Epithelial cell of prostate (primary cell): ENCODE results near the gene PSMD12.
"Not testable (repeated sequence)": the region's sequence is repeated elsewhere in the genome, so short reads cannot be mapped to it uniquely, and the experiment has no call there.

ENCODE experiments used
- DNase-seq: peaks from one replicate; pipeline ENCODE4 v3.0.0-alpha.2; 2011; ENCODE audit warnings: low read depth, low spot score
- H3K27ac ChIP-seq: fragments of 450-650 bp; 2 replicates; pipeline ENCODE4 v1.5.1; 2017; ENCODE audit warnings: mild to moderate bottlenecking

PSMD12 gene

GRCh38 chr17:67388986-67389385 is 22.6 kb upstream of the PSMD12 start:
- H3K27ac ChIP-seq: peak overlapping the region; percentile 78
- DNase-seq: no peak

DNA sequence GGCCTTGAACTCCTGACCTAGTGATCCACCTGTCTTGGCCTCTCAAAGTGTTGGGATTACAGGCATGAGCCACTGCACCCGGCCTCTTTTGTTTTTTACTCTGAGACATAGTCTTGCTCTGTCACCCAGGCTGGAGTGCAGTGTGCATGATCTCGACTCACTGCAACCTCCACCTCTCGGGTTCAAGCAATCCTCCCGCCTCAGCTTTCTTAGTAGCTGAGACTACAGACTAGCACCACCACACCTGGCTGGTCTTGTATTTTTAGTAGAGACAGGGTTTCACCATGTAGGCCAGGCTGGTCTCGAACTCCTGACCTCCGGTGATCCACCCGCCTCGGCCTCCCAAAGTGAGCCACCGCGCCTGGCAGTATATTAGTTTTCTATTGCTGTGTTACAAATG is 22.2 kb upstream of the PSMD12 start:
- H3K27ac ChIP-seq: peak overlapping the region; percentile 78
- DNase-seq: not testable (repeated sequence)

GRCh38 chr17:67386965-67387551 is 20.7 kb upstream of the PSMD12 start:
- no peak overlapping the region for H3K27ac ChIP-seq
- DNase-seq: no peak

- DNase-seq: no peak
- no peak overlapping the region for H3K27ac ChIP-seq
These were observed 19.0 kb upstream of the PSMD12 start for GRCh38 chr17:67385122-67385988.

DNA sequence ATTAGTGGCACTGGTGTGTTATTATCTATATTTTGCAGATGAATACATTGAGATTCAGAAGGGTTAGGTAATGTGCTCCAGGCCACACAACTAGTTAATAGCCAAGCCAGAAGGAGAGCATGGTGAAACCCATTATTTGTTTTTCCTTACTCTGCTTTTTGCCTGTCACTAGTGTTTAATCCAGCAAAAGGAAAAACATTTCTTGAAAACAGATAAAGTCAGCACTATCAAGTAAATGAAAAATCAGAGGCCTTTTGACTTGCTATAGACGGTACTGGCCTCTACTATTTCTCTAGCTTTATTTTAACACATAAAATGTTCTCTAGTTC is 15.5 kb upstream of the PSMD12 start:
- no peak overlapping the region for H3K27ac ChIP-seq
- DNase-seq: no peak

DNA sequence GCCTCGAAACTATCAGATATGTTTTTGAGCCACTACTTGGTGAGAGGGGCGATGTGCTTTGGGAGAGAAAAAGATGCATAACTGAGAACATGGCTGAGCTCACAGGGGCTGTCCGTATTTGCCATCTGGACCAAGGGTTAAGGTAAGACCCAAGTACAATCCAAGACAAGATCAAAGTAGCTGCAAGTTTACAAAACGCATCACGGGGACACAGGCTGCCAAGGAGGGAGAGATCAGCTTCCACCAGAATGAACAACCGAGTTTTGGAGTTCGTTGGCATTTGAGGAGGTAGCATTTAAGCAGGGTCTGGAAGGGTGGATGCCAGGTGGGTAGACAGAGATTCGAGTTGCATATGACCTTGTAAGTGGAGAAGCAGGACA is 12.9 kb upstream of the PSMD12 start:
- peak overlapping the region; percentile 84 for H3K27ac ChIP-seq
- DNase-seq: no peak

DNA sequence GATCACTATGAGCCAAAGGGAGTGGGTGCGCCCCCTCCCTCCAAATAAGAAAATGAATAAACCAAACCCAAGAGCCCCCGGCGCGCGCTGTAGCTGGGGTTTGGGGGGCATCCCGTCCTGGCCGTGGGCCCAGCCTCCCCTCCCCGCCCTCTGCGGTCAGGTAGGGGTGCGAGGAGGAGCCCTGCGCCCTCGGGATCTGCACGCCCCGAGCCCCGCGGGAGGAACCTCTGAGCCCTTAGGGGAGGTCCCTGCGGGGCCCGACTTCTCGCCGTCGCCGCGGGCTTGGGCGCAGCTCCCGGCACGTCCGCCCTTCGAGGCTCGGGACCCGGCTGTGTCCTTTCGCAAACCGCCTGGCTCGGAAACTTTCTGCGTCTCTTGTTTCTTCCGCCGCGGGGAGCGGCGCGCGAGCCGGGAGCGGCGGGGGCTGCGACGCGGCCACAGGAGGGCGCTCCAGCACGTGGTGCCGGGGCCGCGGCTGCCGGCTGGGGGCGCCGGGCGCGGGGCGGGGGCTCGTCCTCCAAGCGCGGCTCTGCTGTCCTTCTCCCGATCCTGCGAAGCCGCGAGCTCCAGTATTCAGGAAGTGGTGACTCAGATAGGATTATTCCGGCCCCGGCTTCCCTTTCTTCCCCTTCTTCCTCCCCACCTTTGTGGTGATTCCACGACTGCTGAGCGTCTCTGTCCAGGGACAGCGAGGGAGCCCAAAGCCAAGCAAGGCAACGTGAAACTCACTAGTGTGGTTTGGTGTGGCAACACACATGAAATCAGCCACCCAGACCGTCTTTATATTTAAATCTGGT is 12.3 kb upstream of the PSMD12 start:
- H3K27ac ChIP-seq: peak overlapping the region; percentile 84
- DNase-seq: no peak

GRCh38 chr17:67377488-67378453 is 11.4 kb upstream of the PSMD12 start:
- DNase-seq: no peak
- peak overlapping the region; percentile 84 for H3K27ac ChIP-seq

GRCh38 chr17:67376737-67377487 is 10.5 kb upstream of the PSMD12 start, which contains the start of gene PITPNC1:
TSS of gene PITPNC1 (plus strand) at chr17:67377281.
- no peak for DNase-seq
- peak within 1 kb of the TSS; percentile 84 for H3K27ac ChIP-seq

DNA sequence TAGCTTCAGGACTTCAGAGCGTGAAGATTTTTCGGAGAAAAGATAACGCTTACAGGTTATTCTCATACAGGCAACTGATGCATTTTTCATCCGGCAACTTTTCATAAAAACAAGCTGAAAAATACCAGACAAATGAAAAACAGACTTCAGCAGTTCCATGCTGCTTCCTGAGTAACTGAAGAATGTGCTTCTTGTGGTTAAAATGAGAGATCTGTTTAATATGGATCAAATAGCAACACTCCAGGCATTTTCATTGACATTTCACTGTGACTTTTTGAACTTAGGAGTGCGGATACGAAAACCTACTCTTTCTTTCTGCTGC is 10.0 kb upstream of the PSMD12 start:
- DNase-seq: no peak
- H3K27ac ChIP-seq: peak overlapping the region; percentile 84

- no peak overlapping the region for H3K27ac ChIP-seq
- DNase-seq: no peak
These were observed 9.3 kb upstream of the PSMD12 start for GRCh38 chr17:67375716-67376115.

- no peak overlapping the region for H3K27ac ChIP-seq
- DNase-seq: no peak
These were observed 8.7 kb upstream of the PSMD12 start for GRCh38 chr17:67375054-67375427.

- no peak for DNase-seq
- H3K27ac ChIP-seq: no peak overlapping the region
These were observed 8.1 kb upstream of the PSMD12 start for GRCh38 chr17:67374329-67375053.

DNA sequence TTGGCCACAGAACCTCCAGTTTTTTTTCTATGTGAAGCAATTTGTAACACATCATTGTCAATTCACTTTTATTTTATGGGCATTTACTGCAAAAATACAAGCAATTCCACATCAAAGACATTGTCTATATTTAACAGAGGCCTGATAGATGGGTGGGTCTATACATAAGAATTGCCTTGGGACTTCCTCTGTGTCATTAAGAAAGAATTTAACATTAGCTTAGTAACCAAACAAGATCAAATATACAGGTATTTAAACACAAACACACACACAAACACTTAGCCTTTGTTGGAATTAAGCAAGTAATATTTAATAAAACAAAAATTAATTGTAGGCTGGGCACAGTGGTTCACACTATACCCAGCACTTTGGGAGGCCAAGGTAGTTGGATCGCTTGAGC is 6.4 kb upstream of the PSMD12 start:
- DNase-seq: no peak
- peak overlapping the region; percentile 55 for H3K27ac ChIP-seq

- H3K27ac ChIP-seq: no peak overlapping the region
- DNase-seq: no peak
These were observed 3.3 kb upstream of the PSMD12 start for GRCh38 chr17:67369676-67370075.

- peak overlapping the region; percentile 89 for H3K27ac ChIP-seq
- DNase-seq: no peak
These were observed 612 bp downstream of the PSMD12 start for GRCh38 chr17:67365738-67366192.

DNA sequence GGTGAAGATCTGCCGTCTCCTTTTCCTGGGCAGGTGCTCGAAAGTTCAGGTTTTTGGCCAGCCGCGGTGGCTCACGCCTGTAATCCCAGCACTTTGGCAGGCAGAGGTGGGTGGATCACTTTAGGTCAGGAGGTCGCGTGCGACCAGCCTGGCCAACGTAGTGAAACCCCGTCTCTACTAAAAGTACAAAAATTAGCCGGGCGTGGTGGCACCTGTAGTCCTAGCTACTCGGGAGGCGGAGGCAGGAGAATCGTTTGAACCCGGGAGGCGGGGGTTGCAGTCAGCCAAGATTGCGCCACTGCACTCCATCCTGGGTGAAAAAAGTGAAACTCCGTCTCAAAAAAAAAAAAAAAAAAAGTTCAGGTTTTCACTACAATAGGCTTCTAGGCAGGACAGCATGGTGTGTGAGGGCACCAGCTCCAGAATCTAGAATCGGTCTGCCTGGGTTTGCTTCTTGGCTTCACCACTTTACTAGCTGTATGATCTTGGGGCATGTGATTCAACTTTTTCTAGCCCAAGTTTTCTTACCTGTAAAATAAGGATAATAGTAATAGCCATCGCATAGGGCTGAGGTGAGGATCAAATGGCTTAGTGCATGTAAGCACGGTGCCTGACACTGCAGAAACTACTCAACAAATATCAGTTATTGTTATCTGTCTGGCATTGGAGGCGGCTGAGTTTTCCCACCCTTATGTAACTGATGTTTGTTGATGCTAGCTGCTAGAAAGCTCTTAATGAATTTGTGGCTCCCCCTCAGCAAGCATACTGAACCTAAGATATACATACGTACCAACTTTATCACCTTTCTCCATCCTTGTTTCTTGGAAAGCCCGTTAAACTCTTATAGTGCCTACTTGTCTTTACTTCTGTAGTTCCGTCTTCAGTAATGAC is 1.3 kb downstream of the PSMD12 start:
- DNase-seq: no peak
- peak overlapping the region; percentile 89 for H3K27ac ChIP-seq

GRCh38 chr17:67362173-67362572 is 4.2 kb downstream of the PSMD12 start:
- H3K27ac ChIP-seq: no peak overlapping the region
- no peak for DNase-seq
